ENCODE measurements around the gene AHDC1. TPM values are rescaled to one million over a fixed set of nuclear protein-coding genes. Genes with fewer than 3 reads are reported as not detected.
"Not testable (repeated sequence)": the region's sequence is repeated elsewhere in the genome, so short reads cannot be mapped to it uniquely, and the experiment has no call there.

Gene AHDC1
- total RNA-seq, 2 experiments from 2014 or later: 26.3 to 27.6 TPM

DNA sequence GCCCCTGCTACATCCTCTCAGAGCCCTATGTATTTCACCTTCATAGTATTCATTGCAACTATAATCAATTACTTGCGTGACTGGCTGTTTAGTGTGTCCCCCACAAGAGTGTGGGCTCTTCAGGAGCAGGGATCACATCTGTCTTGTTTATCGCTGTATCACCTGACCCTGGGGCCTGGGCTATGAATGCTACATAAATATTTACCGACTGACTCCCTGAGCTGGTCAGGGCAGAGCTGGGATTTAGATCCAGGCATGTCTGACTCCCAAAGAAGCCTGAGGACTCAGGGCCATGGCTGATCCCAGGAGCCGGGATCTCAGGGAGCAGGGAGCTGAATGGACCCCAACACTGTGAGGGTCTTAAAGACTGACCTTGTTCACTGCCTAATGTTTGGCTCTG is 49.7 kb downstream of the AHDC1 start:
- peaks cover 21% of the 10 kb centered on the region for H3K4me1 Mint-ChIP-seq (ENCODE audit: low read depth)
- ATAC-seq (no peak), DNase-seq (no peak)
- CTCF ChIA-PET: interaction anchor here (0.7 to 10.6 kb wide), 6 partner anchors 16 to 159 kb away, joined by 3 to 178 read pairs (median 14); partner anchors contain the start of gene AHDC1
- no peak overlapping the region for H3K4me3 Mint-ChIP-seq
- H3K36me3 Mint-ChIP-seq (ENCODE audit: low read depth): peaks cover 3% of the 10 kb centered on the region
- TF ChIP-seq, protein P1, sequence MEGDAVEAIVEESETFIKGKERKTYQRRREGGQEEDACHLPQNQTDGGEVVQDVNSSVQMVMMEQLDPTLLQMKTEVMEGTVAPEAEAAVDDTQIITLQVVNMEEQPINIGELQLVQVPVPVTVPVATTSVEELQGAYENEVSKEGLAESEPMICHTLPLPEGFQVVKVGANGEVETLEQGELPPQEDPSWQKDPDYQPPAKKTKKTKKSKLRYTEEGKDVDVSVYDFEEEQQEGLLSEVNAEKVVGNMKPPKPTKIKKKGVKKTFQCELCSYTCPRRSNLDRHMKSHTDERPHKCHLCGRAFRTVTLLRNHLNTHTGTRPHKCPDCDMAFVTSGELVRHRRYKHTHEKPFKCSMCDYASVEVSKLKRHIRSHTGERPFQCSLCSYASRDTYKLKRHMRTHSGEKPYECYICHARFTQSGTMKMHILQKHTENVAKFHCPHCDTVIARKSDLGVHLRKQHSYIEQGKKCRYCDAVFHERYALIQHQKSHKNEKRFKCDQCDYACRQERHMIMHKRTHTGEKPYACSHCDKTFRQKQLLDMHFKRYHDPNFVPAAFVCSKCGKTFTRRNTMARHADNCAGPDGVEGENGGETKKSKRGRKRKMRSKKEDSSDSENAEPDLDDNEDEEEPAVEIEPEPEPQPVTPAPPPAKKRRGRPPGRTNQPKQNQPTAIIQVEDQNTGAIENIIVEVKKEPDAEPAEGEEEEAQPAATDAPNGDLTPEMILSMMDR (IDR thresholded peaks at IDR 0.05): no peak
- H3K27me3 Mint-ChIP-seq: no peaks in the 10 kb centered on the region
- POLR2A ChIA-PET: interaction anchor here (1.4 kb wide), 1 partner anchor 27 kb away, joined by 3 read pairs; no protein-coding TSS in a partner anchor
- no peak overlapping the region for H3K27ac Mint-ChIP-seq
- no peaks in the 10 kb centered on the region for H3K9me3 Mint-ChIP-seq
- intact Hi-C loops (cut with micrococcal nuclease): no loop called here

DNA sequence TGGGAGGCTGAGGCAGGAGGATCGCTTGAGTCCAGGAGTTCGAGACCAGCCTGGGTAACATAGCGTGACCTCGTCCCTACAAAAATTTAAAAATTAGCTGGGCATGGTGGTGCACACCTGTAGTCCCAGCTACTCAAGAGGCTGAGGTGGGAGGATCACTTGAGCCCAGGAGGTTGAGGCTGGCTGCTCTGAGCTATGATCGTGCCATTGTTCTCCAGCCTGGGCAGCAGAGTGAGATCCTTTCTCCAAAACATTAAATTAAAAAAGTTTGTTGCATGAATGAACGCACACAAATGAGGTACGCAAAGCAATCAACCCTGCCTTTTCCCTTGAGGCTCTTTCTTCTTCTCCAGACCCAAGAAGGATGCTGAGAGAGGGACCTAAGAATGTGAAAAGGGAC is 50.1 kb downstream of the AHDC1 start:
- CTCF ChIA-PET: interaction anchor here (1.5 to 10.6 kb wide), 3 partner anchors 17 to 52 kb away, joined by 5 to 178 read pairs (median 134); partner anchors contain the start of gene AHDC1
- DNase-seq; H3K27ac Mint-ChIP-seq; POLR2A ChIA-PET; H3K9me3 Mint-ChIP-seq; ATAC-seq; H3K4me3 Mint-ChIP-seq; H3K27me3 Mint-ChIP-seq; intact Hi-C loops (cut with micrococcal nuclease); H3K36me3 Mint-ChIP-seq (ENCODE audit: low read depth): not testable (repeated sequence)
- peaks cover 21% of the 10 kb centered on the region for H3K4me1 Mint-ChIP-seq (ENCODE audit: low read depth)

DNA sequence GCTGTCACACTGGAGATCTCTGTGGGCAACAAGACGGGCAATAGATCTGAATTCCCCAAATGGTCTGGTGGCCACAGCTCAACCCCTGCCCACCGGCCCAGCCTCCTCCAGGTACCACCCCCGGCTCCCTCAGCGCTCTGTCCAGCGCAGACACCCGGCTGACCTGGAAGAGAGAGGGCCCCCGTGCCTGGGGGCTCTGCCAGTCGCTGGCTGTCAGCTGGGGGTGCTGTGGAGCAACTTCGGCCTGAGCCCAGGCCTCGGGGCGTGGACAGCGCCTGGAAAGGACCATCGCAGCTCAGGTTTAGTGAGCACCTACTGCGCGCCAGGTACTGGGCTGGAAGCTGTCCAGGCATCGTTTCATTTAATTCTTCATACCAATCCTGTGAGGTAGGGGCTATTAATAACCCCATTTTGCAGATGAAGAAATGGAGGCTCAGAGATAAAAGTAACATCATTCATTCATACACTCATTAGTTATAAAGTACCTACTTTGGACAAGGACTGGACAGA is 51.0 kb downstream of the AHDC1 start:
- POLR2A ChIA-PET: no interaction called here
- H3K4me3 Mint-ChIP-seq: no peak overlapping the region
- H3K27me3 Mint-ChIP-seq: no peaks in the 10 kb centered on the region
- peaks cover 3% of the 10 kb centered on the region for H3K36me3 Mint-ChIP-seq (ENCODE audit: low read depth)
- H3K9me3 Mint-ChIP-seq: no peaks in the 10 kb centered on the region
- CTCF ChIA-PET: interaction anchor here (8.5 to 10.6 kb wide), 2 partner anchors 18 to 53 kb away, joined by 134 to 178 read pairs; partner anchors contain the start of gene AHDC1
- DNase-seq (no peak), ATAC-seq (no peak)
- no peak overlapping the region for H3K27ac Mint-ChIP-seq
- TF ChIP-seq, protein P1 (IDR thresholded peaks at IDR 0.05): no peak
- H3K4me1 Mint-ChIP-seq (ENCODE audit: low read depth): peaks cover 21% of the 10 kb centered on the region
- intact Hi-C loops (cut with micrococcal nuclease): no loop called here

DNA sequence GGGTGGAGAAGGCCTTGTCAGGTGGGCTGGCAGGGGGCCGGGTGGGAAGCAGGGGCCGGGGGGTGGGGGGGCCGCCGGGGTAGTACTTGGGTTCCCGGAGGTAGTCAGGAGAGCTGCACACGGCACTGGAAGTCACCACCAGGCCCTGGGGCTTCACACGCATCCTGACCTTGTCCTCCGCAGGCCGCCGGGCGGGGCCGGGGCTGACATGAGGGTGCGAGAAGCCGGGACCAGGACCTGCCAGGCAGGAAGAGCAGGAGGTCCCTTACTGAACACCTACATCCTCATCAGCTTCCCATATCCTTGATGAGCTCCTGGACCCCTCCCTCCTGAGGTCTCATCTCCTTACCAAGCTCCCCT is 52.0 kb downstream of the AHDC1 start:
- peaks cover 3% of the 10 kb centered on the region for H3K36me3 Mint-ChIP-seq (ENCODE audit: low read depth)
- ATAC-seq (no peak), DNase-seq (no peak)
- intact Hi-C loops (cut with micrococcal nuclease): no loop called here
- no peaks in the 10 kb centered on the region for H3K9me3 Mint-ChIP-seq
- H3K4me3 Mint-ChIP-seq: no peak overlapping the region
- H3K27me3 Mint-ChIP-seq: no peaks in the 10 kb centered on the region
- POLR2A ChIA-PET: no interaction called here
- no peak overlapping the region for H3K27ac Mint-ChIP-seq
- peaks cover 13% of the 10 kb centered on the region for H3K4me1 Mint-ChIP-seq (ENCODE audit: low read depth)
- CTCF ChIA-PET: interaction anchor here (8.5 to 10.6 kb wide), 2 partner anchors 19 to 54 kb away, joined by 134 to 178 read pairs; partner anchors contain the start of gene AHDC1
- TF ChIP-seq, protein P1 (IDR thresholded peaks at IDR 0.05): no peak

DNA sequence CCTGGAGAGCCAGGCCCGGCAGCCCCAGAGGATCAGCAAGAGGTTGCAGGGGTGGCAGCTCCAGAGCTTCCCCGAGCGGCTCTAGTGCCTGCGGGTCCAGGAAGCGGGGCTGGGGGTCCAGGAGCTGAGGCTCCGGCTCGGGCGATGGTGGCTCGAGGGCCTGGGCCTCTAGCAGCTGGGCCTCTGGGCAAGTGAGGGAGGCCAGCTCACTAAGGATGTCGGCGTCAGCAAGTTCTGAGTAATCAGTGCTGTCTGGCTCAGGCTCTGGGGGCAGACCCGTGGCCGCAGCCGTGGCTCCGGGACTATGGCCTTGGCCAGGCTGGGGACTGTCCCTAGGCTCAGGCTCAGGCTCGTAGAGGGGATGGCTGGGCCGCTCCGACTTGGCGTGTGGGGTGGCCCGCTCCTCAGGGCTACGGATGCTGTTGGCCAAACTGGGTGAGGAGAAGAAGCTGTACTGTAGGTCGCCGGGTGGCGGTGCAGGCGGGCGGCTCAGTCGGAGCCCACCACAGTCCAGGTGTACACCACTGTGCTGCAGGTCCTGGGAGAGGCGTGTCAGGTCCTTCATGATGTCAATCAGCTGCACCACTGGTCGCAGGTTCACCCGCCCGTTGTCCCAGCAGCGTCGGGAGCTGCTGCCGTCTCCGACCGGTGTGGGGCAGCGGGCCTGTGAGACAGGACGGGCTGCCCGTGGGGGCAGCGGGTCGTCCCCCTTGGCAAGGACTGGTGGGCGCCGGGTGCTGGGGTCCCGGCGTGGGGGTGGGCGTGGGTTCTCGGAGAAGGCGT is 52.6 kb downstream of the AHDC1 start:
- no peaks in the 10 kb centered on the region for H3K9me3 Mint-ChIP-seq
- no peaks in the 10 kb centered on the region for H3K27me3 Mint-ChIP-seq
- no peak overlapping the region for H3K27ac Mint-ChIP-seq
- CTCF ChIA-PET: interaction anchor here (10.6 kb wide), 1 partner anchor 19 kb away, joined by 178 read pairs; no protein-coding TSS in a partner anchor
- POLR2A ChIA-PET: no interaction called here
- TF ChIP-seq, protein P1 (IDR thresholded peaks at IDR 0.05): no peak
- DNase-seq (no peak), ATAC-seq (no peak)
- intact Hi-C loops (cut with micrococcal nuclease): no loop called here
- H3K36me3 Mint-ChIP-seq (ENCODE audit: low read depth): peaks cover 3% of the 10 kb centered on the region
- peaks cover 9% of the 10 kb centered on the region for H3K4me1 Mint-ChIP-seq (ENCODE audit: low read depth)
- H3K4me3 Mint-ChIP-seq: no peak overlapping the region

Data from activated CD8-positive, alpha-beta T cell treated with anti-CD3 and anti-CD28 coated beads for 36 hours (primary cell).